Neuronal stem cell (in vitro differentiated cells): ENCODE results near the gene NEGR1.

Experiments
- DNase-seq: peaks from one replicate; pipeline ENCODE4 v3.0.0-alpha.2; 2013; ENCODE audit warnings: low spot score
- H2AFZ ChIP-seq: one replicate; pipeline ENCODE4 v1.6.1; 2013; ENCODE audit warnings: mild to moderate bottlenecking, low read length, inconsistent platforms
- H2AK5ac ChIP-seq: 2 replicates; pipeline ENCODE4 v1.6.1; 2013; ENCODE audit warnings: low read depth, mild to moderate bottlenecking, inconsistent platforms, low read length, moderate library complexity, mixed read lengths
- H2BK120ac ChIP-seq: 2 replicates; pipeline ENCODE4 v1.6.1; 2013; ENCODE audit warnings: low read depth, mild to moderate bottlenecking, inconsistent platforms, low read length, moderate library complexity, mixed read lengths
- H2BK12ac ChIP-seq: one replicate; pipeline ENCODE4 v1.6.1; 2013; ENCODE audit warnings: low read length, inconsistent platforms
- H2BK15ac ChIP-seq: 2 replicates; pipeline ENCODE4 v1.6.1; 2013; ENCODE audit warnings: mild to moderate bottlenecking, low read length, inconsistent platforms, mixed read lengths
- H2BK5ac ChIP-seq: one replicate; pipeline ENCODE4 v1.6.1; 2013; ENCODE audit warnings: inconsistent platforms, mild to moderate bottlenecking, low read length, moderate library complexity
- H3K14ac ChIP-seq: one replicate; pipeline ENCODE4 v1.6.1; 2013; ENCODE audit warnings: low read length, inconsistent platforms
- H3K18ac ChIP-seq: 2 replicates; pipeline ENCODE4 v1.6.1; 2013; ENCODE audit warnings: low read length, inconsistent platforms
- H3K23ac ChIP-seq: 2 replicates; pipeline ENCODE4 v1.6.1; 2013; ENCODE audit warnings: low read depth, mild to moderate bottlenecking, mixed read lengths, low read length, inconsistent platforms; ENCODE audit not compliant: poor library complexity
- H3K27ac ChIP-seq: replicated peaks from 3 replicates; pipeline ENCODE4 v1.5.1; 2013; ENCODE audit warnings: low read length, inconsistent platforms
- H3K27me3 ChIP-seq, 3 experiments: 2 replicates each; pipeline ENCODE4 v1.6.1; 2013; ENCODE audit warnings: low read length in 3 of 3, mild to moderate bottlenecking in 2 of 3, inconsistent platforms in 1 of 3, low read depth in 1 of 3, mixed read lengths in 1 of 3, moderate library complexity in 1 of 3; ENCODE audit not compliant: control insufficient read depth in 3 of 3, insufficient read depth in 3 of 3
- H3K36me3 ChIP-seq, 2 donors: replicated peaks in 1 of 2; 2 replicates each; pipeline ENCODE4 v1.6.1; 2013; ENCODE audit warnings: low read length in 2 of 2; ENCODE audit not compliant: control insufficient read depth in 2 of 2, insufficient read depth in 2 of 2
- H3K4ac ChIP-seq: 2 replicates; pipeline ENCODE4 v1.6.1; 2013; ENCODE audit warnings: inconsistent platforms, mild to moderate bottlenecking, low read length, moderate library complexity
- H3K4me1 ChIP-seq, 2 donors: 1 replicate in 1 of 2; 2 replicates in 1 of 2; pipeline ENCODE4 v1.6.1; 2013; ENCODE audit warnings: low read length in 2 of 2, low read depth in 1 of 2; ENCODE audit not compliant: control insufficient read depth in 2 of 2, insufficient read depth in 1 of 2
- H3K4me2 ChIP-seq: one replicate; pipeline ENCODE4 v1.6.1; 2013; ENCODE audit warnings: mild to moderate bottlenecking, low read length, inconsistent platforms; ENCODE audit not compliant: insufficient read depth, poor library complexity, severe bottlenecking
- H3K4me3 ChIP-seq, 2 donors: 2 replicates each; pipeline ENCODE4 v1.5.1; 2013; ENCODE audit warnings: low read length in 2 of 2, mild to moderate bottlenecking in 2 of 2, inconsistent platforms in 1 of 2, moderate library complexity in 1 of 2
- H3K79me1 ChIP-seq: one replicate; pipeline ENCODE4 v1.6.1; 2013; ENCODE audit warnings: low read depth, mild to moderate bottlenecking, inconsistent platforms, low read length, moderate library complexity
- H3K9ac ChIP-seq: one replicate; pipeline ENCODE4 v1.6.1; 2013; ENCODE audit warnings: mild to moderate bottlenecking, low read depth, low read length, inconsistent platforms; ENCODE audit not compliant: poor library complexity
- H3K9me3 ChIP-seq, 2 donors: replicated peaks in 1 of 2; 2 replicates each; pipeline versions ENCODE3 to v1.6.1; 2013; ENCODE audit warnings: low read length in 2 of 2, mild to moderate bottlenecking in 2 of 2, inconsistent platforms in 1 of 2, low read depth in 1 of 2, mixed read lengths in 1 of 2, moderate library complexity in 1 of 2; ENCODE audit not compliant: control insufficient read depth in 2 of 2, insufficient read depth in 1 of 2
- H4K8ac ChIP-seq: one replicate; pipeline ENCODE4 v1.6.1; 2013; ENCODE audit warnings: low read depth, mild to moderate bottlenecking, inconsistent platforms, low read length, moderate library complexity
- H4K91ac ChIP-seq: one replicate; pipeline ENCODE4 v1.6.1; 2013; ENCODE audit warnings: low read length, low read depth, mild to moderate bottlenecking, inconsistent platforms; ENCODE audit not compliant: poor library complexity
- WGBS, 2 donors: extraction: QIAGEN DNeasy Blood & Tissue Kit; methylation state at CpG; one replicate each; pipeline ENCODE4 v1.1.7; 2013; ENCODE audit warnings: missing lambda C conversion rate in 2 of 2, mixed read lengths in 1 of 2; ENCODE audit not compliant: insufficient read length in 2 of 2, insufficient replicate concordance in 1 of 2; ENCODE audit errors: extremely low coverage in 2 of 2; 5-methylcytosine and 5-hydroxymethylcytosine counted together

The NEGR1 gene

DNA sequence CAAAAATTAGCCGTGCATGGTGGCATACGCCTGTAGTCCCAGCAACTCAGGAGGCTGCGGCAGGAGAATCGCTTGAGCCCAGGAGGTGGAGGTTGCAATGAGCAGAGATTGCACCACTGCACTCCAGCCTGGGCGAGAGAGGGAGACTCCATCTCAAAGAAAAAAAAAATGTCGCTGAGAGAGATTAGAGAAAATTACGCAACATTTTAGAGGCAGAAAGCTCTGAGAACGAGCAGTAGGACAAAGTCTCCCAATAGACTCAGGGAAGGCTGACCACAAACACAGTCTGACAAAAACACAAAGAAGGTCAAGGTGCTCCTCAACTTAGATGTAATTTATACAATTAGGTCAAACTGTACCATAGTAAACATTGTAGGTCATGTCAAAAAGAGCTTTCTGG lies 833.9 kb downstream of the NEGR1 start:
- no peak overlapping the region for H3K14ac ChIP-seq
- H3K36me3 ChIP-seq = no peaks in the 10 kb centered on the region
- H2BK15ac ChIP-seq = no peak overlapping the region
- no peak overlapping the region for H3K9ac ChIP-seq
- no peak overlapping the region for H3K27ac ChIP-seq
- WGBS, 2 donors = no CpG with 5 or more reads among the region's 8 CpGs
- H3K4me3 ChIP-seq = no peak overlapping the region
- no peak overlapping the region for H2BK12ac ChIP-seq
- H3K4me1 ChIP-seq = no peaks in the 10 kb centered on the region
- H3K79me1 ChIP-seq = no peaks in the 10 kb centered on the region
- H4K91ac ChIP-seq = no peak overlapping the region
- H3K18ac ChIP-seq = no peak overlapping the region
- H3K4me2 ChIP-seq = no peak overlapping the region
- no peak overlapping the region for H2BK5ac ChIP-seq
- H2AK5ac ChIP-seq = no peak overlapping the region
- H3K4ac ChIP-seq = no peak overlapping the region
- DNase-seq = no peak
- H3K23ac ChIP-seq = no peak overlapping the region
- no peak overlapping the region for H2AFZ ChIP-seq
- no peaks in the 10 kb centered on the region for H3K27me3 ChIP-seq
- H4K8ac ChIP-seq = no peak overlapping the region
- H3K9me3 ChIP-seq = no peaks in the 10 kb centered on the region
- H2BK120ac ChIP-seq = no peak overlapping the region

DNA sequence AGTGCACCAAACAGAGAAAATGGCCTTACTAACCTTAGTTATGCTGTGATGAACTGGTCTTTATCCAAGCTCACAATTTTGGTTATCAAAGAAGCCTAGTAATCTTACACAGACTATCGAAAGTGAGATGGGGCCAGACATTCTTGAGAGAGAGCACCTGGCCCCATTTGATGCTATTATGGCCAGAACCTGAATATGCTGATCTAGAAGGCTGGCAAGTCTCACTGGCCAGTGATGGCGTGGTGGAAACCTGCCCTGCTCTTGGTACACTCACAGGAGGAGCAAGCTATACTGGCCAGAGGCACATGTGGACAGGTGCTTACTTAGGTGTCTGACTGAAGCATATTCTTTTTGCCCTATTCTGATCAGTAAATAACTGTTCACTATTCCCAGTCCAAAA lies 843.7 kb downstream of the NEGR1 start:
- Histone ChIP-seq H3K9me3 (no peaks in the 10 kb centered on the region), H3K4me1 (no peaks in the 10 kb centered on the region)

DNA sequence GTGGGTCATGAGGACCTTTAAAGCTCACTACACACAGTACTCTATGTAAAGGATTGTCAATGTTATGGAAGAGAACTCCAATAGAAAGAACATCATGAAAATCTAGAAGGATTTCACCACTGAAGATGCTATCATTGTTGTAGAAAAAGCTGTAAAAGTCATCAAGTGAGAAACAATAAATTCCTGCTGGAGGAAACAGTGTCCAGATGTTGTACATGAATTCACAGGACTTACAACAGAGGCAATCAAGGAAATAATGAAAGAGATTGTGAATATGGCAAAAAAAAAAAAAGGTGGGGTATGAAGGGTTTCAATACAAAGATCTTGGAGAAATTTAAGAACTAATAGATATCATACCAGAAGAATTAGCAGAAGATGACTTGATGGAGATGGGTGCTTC lies 846.4 kb downstream of the NEGR1 start:
- Histone ChIP-seq H3K18ac (no peak overlapping the region), H2AFZ (no peak overlapping the region), H3K4me2 (no peak overlapping the region), H3K36me3 (no peaks in the 10 kb centered on the region), H3K4me1 (no peaks in the 10 kb centered on the region), H3K4me3 (no peak overlapping the region), H4K91ac (no peak overlapping the region), H3K23ac (no peak overlapping the region), H2BK5ac (no peak overlapping the region), H3K79me1 (no peaks in the 10 kb centered on the region), H2BK120ac (no peak overlapping the region), H3K14ac (no peak overlapping the region), H3K9ac (no peak overlapping the region), H3K27ac (no peak overlapping the region), H4K8ac (no peak overlapping the region), H3K9me3 (no peaks in the 10 kb centered on the region), H2AK5ac (no peak overlapping the region), H3K27me3 (no peaks in the 10 kb centered on the region), H2BK12ac (no peak overlapping the region), H2BK15ac (no peak overlapping the region), H3K4ac (no peak overlapping the region)
- DNase-seq = no peak

More for the DNA sequence above, 843.7 kb downstream of the NEGR1 start:
- H3K23ac ChIP-seq = no peak overlapping the region
- H2BK5ac ChIP-seq = no peak overlapping the region
- no peak overlapping the region for H3K4me3 ChIP-seq
- H4K8ac ChIP-seq = no peak overlapping the region
- H3K4ac ChIP-seq = no peak overlapping the region
- no peaks in the 10 kb centered on the region for H3K79me1 ChIP-seq
- no peaks in the 10 kb centered on the region for H3K27me3 ChIP-seq
- no peak overlapping the region for H2BK12ac ChIP-seq
- no peak overlapping the region for H2BK15ac ChIP-seq
- no peak for DNase-seq
- no CpG with 5 or more reads among the region's 2 CpGs for WGBS, 2 donors
- no peak overlapping the region for H3K18ac ChIP-seq
- no peak overlapping the region for H3K9ac ChIP-seq
- H2BK120ac ChIP-seq = no peak overlapping the region
- H3K14ac ChIP-seq = no peak overlapping the region
- no peaks in the 10 kb centered on the region for H3K36me3 ChIP-seq
- no peak overlapping the region for H3K27ac ChIP-seq
- no peak overlapping the region for H4K91ac ChIP-seq
- H3K4me2 ChIP-seq = no peak overlapping the region
- no peak overlapping the region for H2AK5ac ChIP-seq
- H2AFZ ChIP-seq = no peak overlapping the region

DNA sequence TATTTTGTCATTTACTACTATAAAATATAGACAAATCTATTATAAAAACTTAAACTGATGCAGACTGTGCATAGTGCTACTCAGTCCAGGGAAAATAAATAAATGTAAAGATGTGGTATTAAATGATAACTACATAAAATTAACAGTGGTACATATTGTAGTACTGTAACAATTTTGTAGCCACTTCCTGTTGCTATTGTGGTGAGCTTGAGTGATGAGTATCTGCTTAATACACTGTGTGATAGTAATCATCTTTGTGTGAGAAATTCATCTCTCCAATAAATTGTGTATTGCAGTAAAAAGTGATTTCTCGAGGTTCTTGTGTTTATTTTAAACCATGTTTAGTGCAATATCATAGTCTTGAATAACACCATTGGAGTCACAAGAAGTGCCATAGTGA lies 848.1 kb downstream of the NEGR1 start:
- Histone ChIP-seq H2BK5ac (no peak overlapping the region), H3K9me3 (no peaks in the 10 kb centered on the region), H3K4me2 (no peak overlapping the region), H3K27me3 (no peaks in the 10 kb centered on the region), H3K4me1 (no peaks in the 10 kb centered on the region), H2BK12ac (no peak overlapping the region), H3K9ac (no peak overlapping the region), H4K91ac (no peak overlapping the region), H3K36me3 (no peaks in the 10 kb centered on the region), H2AFZ (no peak overlapping the region), H2BK15ac (no peak overlapping the region), H3K14ac (no peak overlapping the region), H2BK120ac (no peak overlapping the region), H3K4me3 (no peak overlapping the region), H3K79me1 (no peaks in the 10 kb centered on the region), H2AK5ac (no peak overlapping the region), H4K8ac (no peak overlapping the region), H3K27ac (no peak overlapping the region), H3K18ac (no peak overlapping the region), H3K4ac (no peak overlapping the region), H3K23ac (no peak overlapping the region)
- no CpG with 5 or more reads among the region's 1 CpG for WGBS, 2 donors
- no peak for DNase-seq
